ENCODE measurements around the gene DSC2.
A peak's percentile ranks its signal among the peaks of the same experiment; 100 is the strongest.
"Not testable (repeated sequence)": the region's sequence is repeated elsewhere in the genome, so short reads cannot be mapped to it uniquely, and the experiment has no call there.

The DSC2 gene

DNA sequence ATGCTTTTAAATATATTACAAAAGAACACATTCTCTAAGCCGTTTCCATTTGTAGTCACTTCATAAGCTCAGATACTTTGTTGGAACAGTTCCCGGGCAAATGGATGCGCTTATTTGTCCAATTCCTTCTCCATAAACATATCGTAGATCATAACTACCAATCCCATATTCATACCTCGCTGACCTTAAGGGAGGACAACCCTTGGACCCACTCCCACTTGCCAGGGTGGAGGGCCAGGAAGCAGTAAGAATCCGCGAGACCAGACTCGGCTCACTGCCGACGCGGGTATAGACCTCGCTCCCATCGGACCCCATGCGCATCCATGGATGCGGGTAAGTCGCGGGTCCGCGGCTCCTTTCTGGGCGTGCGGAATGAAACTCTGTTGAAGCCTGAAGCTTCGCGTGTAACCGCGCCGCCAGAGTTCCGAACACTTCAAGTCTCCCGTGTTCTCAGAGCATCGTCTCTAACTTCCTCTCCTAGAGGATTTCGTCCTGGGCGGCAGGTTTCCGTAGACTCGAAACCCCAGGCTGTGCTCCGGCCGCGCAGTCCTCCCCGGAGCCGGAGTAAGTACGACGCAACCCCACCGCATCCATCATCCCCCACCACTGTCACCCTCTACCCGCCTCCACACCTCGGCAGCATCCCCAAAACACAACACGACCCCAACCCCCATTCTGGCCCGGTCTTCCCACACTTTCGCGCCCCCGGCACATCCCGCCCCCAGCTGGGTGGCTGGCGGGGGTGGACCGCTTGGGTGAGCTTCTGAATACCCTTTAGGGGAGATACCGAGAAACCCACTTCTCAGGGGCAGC is 60.7 kb downstream of the DSC2 start:
- Histone ChIP-seq H3K27ac (no peak overlapping the region), H3K4me3 (peak overlapping the region; percentile 65)
- TF ChIP-seq CTCF (IDR thresholded peaks at IDR 0.05) = no peak
- no peak for DNase-seq (ENCODE audit: low spot score)

GRCh38 chr18:31040686-31041270 is 61.4 kb downstream of the DSC2 start:
- TF ChIP-seq CTCF (IDR thresholded peaks at IDR 0.05) = no peak
- no peak for DNase-seq (ENCODE audit: low spot score)
- peak overlapping the region; percentile 65 for H3K4me3 ChIP-seq
- H3K27ac ChIP-seq = no peak overlapping the region

DNA sequence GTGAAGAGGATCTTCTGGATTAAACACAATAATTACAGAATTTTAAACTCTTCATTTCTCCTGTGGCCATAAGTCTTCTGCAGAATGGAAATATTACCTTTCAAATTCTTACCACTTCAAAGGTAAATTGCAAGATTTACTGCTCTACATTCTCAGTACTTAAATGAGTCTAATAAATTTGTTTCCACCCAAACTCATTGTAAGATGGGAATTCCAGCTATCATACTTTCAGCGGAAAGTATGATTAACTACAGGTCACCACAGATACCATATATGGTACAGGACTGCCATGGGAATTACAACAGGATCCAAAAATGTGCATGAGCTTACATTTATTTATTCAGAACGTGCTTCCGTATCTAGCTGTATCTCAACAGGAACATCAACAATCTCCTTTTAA is 62.8 kb downstream of the DSC2 start:
- TF ChIP-seq CTCF (IDR thresholded peaks at IDR 0.05) = no peak
- Histone ChIP-seq H3K4me3 (no peak overlapping the region), H3K27ac (no peak overlapping the region)
- no peak for DNase-seq (ENCODE audit: low spot score)

- not testable (repeated sequence) for DNase-seq (ENCODE audit: low spot score)
Observed at GRCh38 chr18:31037686-31038085, 64.5 kb downstream of the DSC2 start.

DNA sequence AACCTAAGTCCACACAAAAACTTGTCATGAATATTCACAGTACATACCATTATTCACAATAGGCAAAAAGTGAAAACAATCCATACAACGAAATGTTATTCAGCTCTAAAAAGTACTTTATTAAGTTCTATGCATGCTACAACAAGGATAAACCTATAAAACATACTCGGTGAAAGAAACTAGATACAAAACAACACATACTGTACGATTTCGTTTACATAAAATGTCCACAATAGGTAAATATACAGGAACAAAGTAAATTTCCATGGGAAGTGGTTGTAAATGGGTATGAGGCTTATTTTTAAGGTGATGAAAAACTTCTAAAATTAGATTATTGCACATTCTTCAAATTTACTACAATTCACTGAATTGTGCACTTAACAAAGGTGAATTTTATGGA is 67.7 kb downstream of the DSC2 start:
- no peak for TF ChIP-seq CTCF (IDR thresholded peaks at IDR 0.05)
- no peak for DNase-seq (ENCODE audit: low spot score)
- H3K4me3 ChIP-seq = no peak overlapping the region
- H3K27ac ChIP-seq = no peak overlapping the region

More at GRCh38 chr18:31037686-31038085, 64.5 kb downstream of the DSC2 start:
- not testable (repeated sequence) for H3K27ac ChIP-seq, H3K4me3 ChIP-seq

GRCh38 chr18:31030574-31031278 is 71.5 kb downstream of the DSC2 start:
- no peak overlapping the region for H3K27ac ChIP-seq
- no peak overlapping the region for H3K4me3 ChIP-seq
- no peak for DNase-seq (ENCODE audit: low spot score)
- no peak for TF ChIP-seq CTCF (IDR thresholded peaks at IDR 0.05)

- H3K27ac ChIP-seq = no peak overlapping the region
- DNase-seq (ENCODE audit: low spot score) = no peak
Observed at GRCh38 chr18:31015715-31016434, 86.3 kb downstream of the DSC2 start.

GRCh38 chr18:31011455-31011854 is 90.8 kb downstream of the DSC2 start:
- H3K27ac ChIP-seq; DNase-seq (ENCODE audit: low spot score); H3K4me3 ChIP-seq: not testable (repeated sequence)

More at GRCh38 chr18:31015715-31016434, 86.3 kb downstream of the DSC2 start:
- H3K4me3 ChIP-seq = no peak overlapping the region
- TF ChIP-seq CTCF (IDR thresholded peaks at IDR 0.05) = no peak
